ENCODE data around the gene FTCD. TPM values are rescaled to one million over a fixed set of nuclear protein-coding genes. Genes with fewer than 3 reads are reported as not detected.
"Not testable (repeated sequence)": the region's sequence is repeated elsewhere in the genome, so short reads cannot be mapped to it uniquely, and the experiment has no call there.

Gene FTCD
- total RNA-seq, 1 experiment from 2014 or later: not detected

DNA sequence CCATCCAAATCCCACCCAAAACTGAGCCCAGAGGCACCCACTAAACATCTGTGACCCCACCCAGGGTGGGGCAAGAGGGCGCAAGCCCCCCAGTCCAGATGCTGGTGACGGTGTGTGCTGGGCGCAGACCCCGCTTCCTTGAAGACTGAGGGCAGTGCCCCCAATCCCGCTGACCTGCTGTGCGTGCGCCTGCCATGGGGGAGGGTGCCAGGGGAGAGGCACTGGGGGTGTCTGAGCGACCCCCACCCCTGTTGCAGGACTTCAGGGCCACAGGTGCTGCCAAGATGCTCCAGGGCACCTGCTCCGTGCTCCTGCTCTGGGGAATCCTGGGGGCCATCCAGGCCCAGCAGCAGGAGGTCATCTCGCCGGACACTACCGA lies 44.2 kb downstream of the FTCD start:
- in situ Hi-C loops (cut with HindIII; ENCODE audit: low pct_unique_long_range_greater_than_20kb, low sequenced_read_pairs): no loop called here

GRCh38 chr21:46110499-46111192 lies 44.7 kb downstream of the FTCD start:
- in situ Hi-C loops (cut with HindIII; ENCODE audit: low pct_unique_long_range_greater_than_20kb, low sequenced_read_pairs): no loop called here
- no peak for DNase-seq (ENCODE audit: low read depth, low spot score)

More for the DNA sequence above, 44.2 kb downstream of the FTCD start:
- DNase-seq (ENCODE audit: low read depth, low spot score): no peak

GRCh38 chr21:46109313-46110221 lies 45.8 kb downstream of the FTCD start:
- DNase-seq (ENCODE audit: low read depth, low spot score): no peak
- in situ Hi-C loops (cut with HindIII; ENCODE audit: low pct_unique_long_range_greater_than_20kb, low sequenced_read_pairs): no loop called here

GRCh38 chr21:46108827-46109312 lies 46.5 kb downstream of the FTCD start:
- no peak for DNase-seq (ENCODE audit: low read depth, low spot score)
- in situ Hi-C loops (cut with HindIII; ENCODE audit: low pct_unique_long_range_greater_than_20kb, low sequenced_read_pairs): no loop called here

- DNase-seq (ENCODE audit: low read depth, low spot score); in situ Hi-C loops (cut with HindIII; ENCODE audit: low pct_unique_long_range_greater_than_20kb, low sequenced_read_pairs): not testable (repeated sequence)
These were observed 48.0 kb downstream of the FTCD start for GRCh38 chr21:46107376-46107775.

DNA sequence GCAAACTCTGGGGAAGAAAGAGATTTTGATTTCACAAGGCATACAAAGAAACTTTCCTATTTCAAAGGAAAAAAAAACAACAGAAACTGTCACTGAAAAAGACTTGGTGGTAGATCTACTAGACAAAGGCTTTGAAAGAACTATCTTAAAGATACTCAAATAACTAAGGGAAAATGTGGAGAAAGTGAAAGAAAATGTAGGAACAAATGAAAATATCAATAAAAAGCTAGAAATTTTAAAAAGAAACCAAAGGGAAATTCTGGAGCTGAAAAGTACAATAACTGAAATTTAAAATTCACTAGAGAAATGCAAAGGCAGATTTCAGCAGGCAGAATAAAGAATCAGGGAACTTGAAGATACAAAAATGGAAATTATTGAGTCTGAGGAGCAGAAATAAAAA lies 51.3 kb downstream of the FTCD start:
- DNase-seq (ENCODE audit: low read depth, low spot score): no peak
- in situ Hi-C loops (cut with HindIII; ENCODE audit: low pct_unique_long_range_greater_than_20kb, low sequenced_read_pairs): no loop called here

DNA sequence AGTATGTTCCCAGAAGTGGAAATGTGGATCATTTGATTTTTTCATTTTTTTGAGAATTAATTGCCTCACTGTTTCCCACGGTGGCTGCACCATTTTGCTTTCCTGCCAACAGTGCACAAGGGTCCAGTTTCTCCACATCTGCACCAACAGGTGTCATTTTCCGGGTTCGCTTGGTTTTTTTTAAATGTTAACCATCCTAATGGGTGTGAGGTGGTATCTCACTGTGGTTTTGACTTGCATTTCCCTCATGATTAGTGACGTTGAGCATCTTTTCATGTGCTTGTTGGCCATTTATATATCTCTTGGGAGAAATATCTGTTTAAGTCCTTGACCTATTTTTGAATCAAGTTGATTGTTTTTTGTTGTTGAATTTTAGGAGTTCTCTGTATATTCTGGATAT lies 54.5 kb downstream of the FTCD start:
- in situ Hi-C loops (cut with HindIII; ENCODE audit: low pct_unique_long_range_greater_than_20kb, low sequenced_read_pairs): no loop called here
- DNase-seq (ENCODE audit: low read depth, low spot score): no peak

GRCh38 chr21:46100426-46100825 lies 55.0 kb downstream of the FTCD start:
- in situ Hi-C loops (cut with HindIII; ENCODE audit: low pct_unique_long_range_greater_than_20kb, low sequenced_read_pairs): no loop called here
- DNase-seq (ENCODE audit: low read depth, low spot score): no peak

DNA sequence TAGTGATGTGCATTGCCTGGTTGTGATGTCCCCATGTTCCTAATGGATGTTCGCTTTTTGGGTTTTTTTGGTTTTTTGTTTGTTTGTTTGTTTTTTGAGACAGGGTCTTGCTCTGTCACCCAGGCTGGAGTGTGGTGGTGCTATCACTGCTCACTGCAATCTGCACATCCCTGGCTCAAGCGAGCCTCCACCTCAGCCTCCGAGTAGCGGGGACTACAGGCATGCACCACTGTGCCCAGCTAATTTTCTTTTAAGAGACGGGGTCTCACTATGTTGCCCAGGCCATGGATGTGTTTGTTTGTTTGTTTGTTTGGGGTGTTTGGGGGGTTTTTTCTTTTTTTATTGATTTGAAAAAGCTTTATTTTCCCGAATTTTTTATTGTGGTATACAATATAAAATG lies 55.4 kb downstream of the FTCD start:
- in situ Hi-C loops (cut with HindIII; ENCODE audit: low pct_unique_long_range_greater_than_20kb, low sequenced_read_pairs): no loop called here

DNA sequence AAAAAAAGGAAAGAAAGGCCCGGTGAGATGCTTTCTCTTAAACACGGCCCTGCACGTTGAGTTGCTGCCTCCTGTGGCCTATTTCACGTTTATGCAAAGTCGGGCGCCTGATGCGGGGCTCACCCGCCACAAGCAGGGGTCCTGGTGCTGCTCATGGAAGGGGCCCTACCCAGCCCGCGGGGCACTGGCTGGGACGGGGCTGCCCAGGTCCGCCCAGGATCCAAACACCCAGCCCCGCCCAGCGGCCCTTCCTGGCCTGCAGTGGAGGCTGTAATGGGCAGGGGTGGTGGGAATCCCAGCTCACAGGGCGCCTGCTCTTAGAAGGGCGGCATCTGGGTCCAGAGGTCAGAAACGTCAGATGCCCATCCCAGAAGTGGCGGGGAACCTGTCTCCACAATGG lies 55.9 kb downstream of the FTCD start:
- no peak for DNase-seq (ENCODE audit: low read depth, low spot score)
- in situ Hi-C loops (cut with HindIII; ENCODE audit: low pct_unique_long_range_greater_than_20kb, low sequenced_read_pairs): no loop called here

More for the DNA sequence above, 55.4 kb downstream of the FTCD start:
- no peak for DNase-seq (ENCODE audit: low read depth, low spot score)

- DNase-seq (ENCODE audit: low read depth, low spot score): no peak
- in situ Hi-C loops (cut with HindIII; ENCODE audit: low pct_unique_long_range_greater_than_20kb, low sequenced_read_pairs): no loop called here
These were observed 56.9 kb downstream of the FTCD start for GRCh38 chr21:46098303-46099141.

- in situ Hi-C loops (cut with HindIII; ENCODE audit: low pct_unique_long_range_greater_than_20kb, low sequenced_read_pairs): no loop called here
- peak; percentile 38 for DNase-seq (ENCODE audit: low read depth, low spot score)
These were observed 57.8 kb downstream of the FTCD start, which contains the start of gene COL6A2 for GRCh38 chr21:46097336-46098293. COL6A2 (plus strand) TSS chr21:46098112.

DNA sequence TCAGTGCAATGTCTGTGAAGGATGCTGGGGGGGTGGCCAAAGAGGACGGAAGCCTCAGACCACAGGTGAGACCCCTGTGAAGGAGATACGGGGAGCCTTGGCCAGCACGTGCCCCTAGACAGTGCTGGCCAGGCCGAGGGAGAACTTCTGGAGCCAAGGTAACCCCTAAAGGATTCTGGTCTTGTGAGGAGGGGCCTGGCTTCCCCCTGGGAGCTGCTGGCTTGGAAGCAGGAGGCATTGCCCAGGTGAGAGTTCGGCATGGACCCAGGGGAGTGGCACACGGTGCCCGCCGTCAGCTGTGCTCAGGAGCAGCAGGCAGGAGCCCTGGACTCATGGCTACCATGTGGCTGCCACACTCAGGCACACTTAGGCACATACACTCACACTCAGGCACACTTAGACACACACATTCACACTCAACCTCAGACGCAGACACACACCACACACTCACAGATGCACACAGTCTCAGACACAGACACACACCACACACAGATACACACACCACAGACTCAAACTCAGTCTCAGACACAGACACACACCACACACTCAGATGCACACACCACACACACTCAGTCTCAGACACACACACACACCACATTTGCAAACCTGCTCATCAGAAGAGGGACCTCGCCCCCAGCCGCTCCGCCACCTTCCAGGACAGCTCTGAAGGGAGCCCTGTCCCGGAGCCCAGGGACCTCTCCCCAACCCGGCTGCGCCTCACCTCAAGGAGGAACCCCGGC lies 58.6 kb downstream of the FTCD start:
- DNase-seq (ENCODE audit: low read depth, low spot score): no peak
- in situ Hi-C loops (cut with HindIII; ENCODE audit: low pct_unique_long_range_greater_than_20kb, low sequenced_read_pairs): no loop called here

DNA sequence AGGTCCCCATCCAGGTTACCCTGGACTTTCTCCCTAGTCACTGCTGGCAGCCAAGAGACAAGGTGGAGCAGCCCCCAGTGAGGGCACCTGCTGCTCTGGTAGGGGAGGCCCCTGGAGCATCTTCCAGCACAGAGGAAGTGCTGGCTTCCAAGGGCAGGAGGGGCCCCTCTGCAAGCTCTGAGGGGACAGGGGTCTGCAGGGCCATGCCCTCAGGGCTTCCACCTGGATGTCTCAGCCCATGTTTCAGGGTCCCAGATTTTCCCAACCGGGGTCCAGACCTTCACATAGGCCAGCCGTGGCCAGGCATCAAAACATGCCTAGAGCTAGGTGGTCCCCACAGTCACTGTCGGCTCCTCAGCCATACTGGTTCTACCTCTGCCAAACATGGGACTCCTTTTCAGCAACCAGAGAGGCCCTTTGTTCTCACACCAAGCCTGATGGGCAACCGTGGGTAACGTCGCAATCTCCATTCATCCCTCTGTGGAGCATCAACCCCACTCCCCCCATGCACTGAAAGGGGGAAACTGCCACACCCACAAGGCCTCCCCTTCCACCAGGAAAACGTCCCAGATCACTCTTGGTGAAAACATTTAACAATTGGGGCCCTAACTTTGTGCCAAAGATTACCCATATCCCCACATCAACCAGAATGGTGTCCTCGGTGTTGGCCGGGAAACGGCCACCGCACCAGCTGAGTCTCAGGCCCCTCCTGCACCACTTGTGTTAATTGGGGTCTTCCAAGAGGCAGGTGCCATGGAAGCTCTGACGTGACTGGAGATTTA lies 59.4 kb downstream of the FTCD start:
- in situ Hi-C loops (cut with HindIII; ENCODE audit: low pct_unique_long_range_greater_than_20kb, low sequenced_read_pairs): no loop called here
- DNase-seq (ENCODE audit: low read depth, low spot score): no peak

DNA sequence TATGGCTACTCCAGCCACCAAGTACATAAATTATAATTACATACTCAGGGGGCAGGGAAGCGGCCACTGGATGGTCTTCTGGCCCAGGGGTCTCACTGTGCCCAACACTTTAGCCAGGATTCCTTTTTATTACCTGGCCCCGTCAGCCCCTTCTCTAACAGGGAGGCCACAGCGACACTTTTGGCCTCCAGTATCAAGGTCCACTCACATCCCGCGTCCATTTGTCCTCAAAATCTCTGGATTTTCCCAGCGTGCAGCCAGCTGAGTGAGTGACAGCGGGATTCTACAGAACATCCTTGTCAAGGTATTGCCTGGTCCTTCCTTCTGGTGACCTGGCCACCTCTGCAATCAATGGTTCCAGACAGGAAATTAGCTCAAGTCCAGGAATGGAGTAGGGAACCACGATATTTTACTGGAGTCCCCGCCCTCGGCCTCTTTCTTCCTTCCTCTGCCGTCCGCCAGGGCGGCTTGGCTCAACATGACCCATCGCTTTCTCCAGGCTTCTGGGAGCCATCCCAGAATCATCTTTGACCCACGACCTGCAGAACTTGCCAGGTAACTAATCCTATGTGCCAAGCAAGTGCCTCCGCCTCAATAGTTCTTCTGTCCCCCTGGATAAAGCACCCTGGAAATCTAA lies 60.2 kb downstream of the FTCD start:
- in situ Hi-C loops (cut with HindIII; ENCODE audit: low pct_unique_long_range_greater_than_20kb, low sequenced_read_pairs): no loop called here
- no peak for DNase-seq (ENCODE audit: low read depth, low spot score)

Measured in SK-MEL-5 (cell line).